UCSD-AML1 (cell line): ENCODE results near the gene ARRDC5.
"Not testable (repeated sequence)": the region's sequence is repeated elsewhere in the genome, so short reads cannot be mapped to it uniquely, and the experiment has no call there.

Experiments
- DNase-seq: peaks from one replicate; lab custom pipeline; 2025; ENCODE audit not compliant: unreplicated experiment; lab: John Stamatoyannopoulos, UW

The ARRDC5 gene

GRCh38 chr19:4871711-4872110 lies 31.0 kb downstream of the ARRDC5 start:
- DNase-seq = no peak

DNA sequence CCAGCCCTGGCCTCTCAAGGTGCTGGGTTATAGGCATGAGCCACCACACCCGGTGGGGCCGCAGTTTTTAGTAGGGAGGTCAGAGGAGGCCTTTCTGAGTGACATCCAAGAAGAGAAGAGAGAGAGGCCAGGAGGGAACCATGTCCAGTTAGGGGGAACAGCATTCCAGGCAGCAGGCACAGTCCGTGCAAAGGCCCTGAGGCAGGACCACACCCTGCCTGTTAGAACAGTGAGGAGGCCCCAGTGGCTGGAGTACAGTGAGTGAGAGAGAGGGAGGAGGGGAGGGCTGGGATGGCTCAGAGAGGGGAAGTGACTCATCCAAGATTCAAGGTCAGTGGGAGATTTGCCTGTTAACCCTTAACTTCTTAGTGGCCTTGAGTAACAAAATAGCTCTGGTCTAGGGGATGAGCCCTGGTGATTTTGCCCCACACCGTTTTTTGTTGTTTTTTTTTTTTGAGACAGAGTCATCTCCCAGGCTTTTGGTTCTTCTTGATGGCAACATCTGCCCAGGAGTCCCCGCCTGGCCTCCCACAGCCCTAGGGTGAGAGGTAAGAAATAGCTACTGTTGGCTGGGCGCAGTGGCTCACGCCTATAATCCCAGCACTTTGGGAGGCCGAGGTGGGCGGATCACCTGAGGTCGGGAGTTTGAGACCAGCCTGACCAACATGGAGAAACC lies 32.5 kb downstream of the ARRDC5 start:
- DNase-seq = peak; percentile 57

- DNase-seq = no peak
These were observed 34.3 kb downstream of the ARRDC5 start for GRCh38 chr19:4868286-4868834.

- DNase-seq = peak; percentile 95
These were observed 35.0 kb downstream of the ARRDC5 start, which contains the start of gene PLIN3 for GRCh38 chr19:4867534-4868285. Gene PLIN3, minus strand, starts transcription at chr19:4867667. Its CDS starts 6,273 bp downstream, at chr19:4861394.

GRCh38 chr19:4866595-4867424 lies 35.9 kb downstream of the ARRDC5 start:
- peak; percentile 72 for DNase-seq

DNA sequence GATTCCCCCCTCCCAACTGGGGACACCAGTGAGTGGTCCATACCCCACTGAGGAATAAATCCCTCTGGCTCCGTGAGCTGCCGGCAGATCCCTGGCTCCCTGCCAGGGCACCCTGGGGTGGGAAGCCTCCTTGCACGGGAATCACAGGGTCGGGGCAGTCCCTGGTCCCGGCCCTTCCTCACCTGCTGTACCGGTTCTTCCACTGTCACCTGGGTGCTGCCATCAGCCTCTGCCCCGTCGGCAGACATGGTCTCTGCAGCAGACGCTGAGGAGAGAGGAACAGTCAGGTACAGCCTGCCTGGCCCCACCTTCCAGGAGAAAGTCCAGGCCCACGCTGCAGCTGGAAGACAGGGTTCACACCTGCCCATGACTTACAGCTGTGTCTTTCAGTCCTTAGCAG lies 41.5 kb downstream of the ARRDC5 start:
- no peak for DNase-seq

DNA sequence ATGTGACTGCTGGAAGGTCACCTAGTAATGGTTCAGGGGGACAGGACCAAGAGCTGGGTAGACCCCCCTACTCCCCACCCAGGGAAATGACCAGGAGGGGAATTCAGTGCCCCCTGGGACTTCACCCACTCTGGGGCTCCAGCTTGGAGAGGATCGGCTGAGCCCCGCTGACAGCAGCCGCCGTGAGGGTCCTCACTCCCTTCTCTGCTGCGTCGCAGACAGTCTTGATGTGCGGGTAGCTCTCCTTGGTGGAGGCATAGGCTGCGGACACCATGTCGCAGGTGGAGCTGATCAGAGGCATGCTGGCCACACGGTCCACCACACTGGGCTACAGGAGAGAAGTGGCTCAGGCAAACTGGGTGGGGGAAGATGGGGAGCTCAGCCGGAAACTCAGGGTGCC lies 43.0 kb downstream of the ARRDC5 start:
- DNase-seq = no peak

DNA sequence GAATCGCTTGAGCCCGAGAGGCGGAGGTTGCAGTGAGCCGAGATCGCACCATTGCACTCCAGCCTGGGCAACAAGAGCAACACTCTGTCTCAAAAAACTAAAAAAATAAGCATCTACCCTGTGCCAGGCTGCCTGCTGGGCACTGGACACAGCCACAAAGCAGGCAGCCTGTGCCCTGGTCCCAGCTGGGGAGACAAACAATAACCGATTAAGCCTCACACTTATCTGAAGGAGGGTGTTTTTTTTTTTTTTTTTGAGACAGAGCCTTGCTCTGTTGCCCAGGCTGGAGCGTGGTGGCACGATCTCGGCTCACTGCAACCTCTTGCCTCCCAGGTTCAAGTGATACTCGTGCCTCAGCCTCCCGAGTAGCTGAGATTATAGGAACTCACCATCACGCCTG lies 46.2 kb downstream of the ARRDC5 start:
- not testable (repeated sequence) for DNase-seq

GRCh38 chr19:4853506-4853905 lies 49.2 kb downstream of the ARRDC5 start:
- not testable (repeated sequence) for DNase-seq

DNA sequence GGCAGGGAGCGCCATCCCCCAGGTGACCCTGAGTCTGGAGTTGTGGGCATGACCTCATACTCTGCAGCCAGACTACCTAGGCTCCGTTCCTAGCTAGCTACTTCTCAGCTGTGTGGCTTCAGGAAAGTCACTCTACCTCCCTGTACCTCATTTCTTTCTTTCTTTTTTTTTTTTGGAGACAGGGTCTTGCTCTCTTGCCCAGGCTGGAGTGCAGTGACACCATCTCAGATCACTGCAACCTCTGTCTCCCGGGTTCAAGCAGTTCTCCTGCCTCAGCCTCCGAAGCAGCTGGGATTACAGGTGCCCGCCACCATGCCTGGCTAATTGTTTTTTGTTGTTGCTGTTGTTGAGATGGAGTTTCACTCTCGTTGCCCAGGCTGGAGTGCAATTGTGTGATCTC lies 50.2 kb downstream of the ARRDC5 start:
- DNase-seq = no peak

DNA sequence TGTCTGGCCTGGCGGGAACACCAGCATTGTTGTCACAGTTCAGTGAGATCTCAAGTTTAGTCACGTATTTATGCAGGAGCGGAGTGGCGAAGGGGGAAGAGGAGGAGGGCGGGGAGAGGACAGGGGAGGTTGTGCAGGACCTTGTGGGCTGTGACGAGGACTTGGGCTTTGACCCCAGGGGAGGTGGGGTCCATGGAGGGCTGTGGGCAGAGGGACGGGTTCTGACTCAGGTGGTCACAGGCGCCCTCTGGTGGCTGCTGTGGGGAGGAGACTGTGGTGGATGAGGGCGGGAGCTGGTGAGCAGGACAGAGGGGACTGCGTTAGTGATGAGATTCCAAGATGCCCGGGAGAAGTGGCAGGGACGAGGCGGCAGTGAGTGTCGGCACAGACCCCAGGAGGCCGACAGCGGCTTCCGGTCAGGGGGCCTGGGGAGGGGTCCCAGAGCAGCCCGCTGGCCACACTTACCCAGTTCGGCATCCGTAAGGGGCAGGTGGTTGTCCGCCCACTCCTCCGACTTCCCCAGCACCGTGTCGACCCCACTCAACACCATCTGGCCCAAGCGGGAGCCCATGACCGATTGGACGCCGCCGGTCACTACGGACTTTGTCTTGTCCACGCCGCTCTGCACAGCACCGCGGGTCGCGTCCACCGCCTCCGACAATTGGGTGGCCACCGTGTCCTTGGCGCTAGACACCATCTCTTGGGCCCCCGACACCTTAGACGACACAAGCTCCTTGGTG lies 51.0 kb downstream of the ARRDC5 start:
- DNase-seq = peak; percentile 48

DNA sequence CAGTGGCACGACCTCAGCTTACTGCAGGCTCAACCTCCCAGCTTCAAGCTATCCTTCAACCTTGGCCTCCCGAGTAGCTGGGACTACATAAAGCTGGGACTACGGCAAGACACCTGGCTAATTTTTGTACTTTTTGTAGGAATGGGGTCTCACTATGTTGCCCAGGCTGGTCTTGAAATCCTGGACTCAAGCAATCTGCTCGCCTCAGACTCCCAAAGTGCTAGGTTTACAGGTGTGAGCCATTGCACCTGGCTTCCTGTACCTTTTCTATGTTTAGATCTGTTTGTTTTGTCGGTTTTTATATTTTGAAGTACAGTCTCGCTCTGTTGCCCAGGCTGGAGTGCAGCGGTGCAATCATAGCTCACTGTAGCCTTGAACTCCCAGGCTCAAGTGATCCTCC lies 53.7 kb downstream of the ARRDC5 start:
- no peak for DNase-seq

DNA sequence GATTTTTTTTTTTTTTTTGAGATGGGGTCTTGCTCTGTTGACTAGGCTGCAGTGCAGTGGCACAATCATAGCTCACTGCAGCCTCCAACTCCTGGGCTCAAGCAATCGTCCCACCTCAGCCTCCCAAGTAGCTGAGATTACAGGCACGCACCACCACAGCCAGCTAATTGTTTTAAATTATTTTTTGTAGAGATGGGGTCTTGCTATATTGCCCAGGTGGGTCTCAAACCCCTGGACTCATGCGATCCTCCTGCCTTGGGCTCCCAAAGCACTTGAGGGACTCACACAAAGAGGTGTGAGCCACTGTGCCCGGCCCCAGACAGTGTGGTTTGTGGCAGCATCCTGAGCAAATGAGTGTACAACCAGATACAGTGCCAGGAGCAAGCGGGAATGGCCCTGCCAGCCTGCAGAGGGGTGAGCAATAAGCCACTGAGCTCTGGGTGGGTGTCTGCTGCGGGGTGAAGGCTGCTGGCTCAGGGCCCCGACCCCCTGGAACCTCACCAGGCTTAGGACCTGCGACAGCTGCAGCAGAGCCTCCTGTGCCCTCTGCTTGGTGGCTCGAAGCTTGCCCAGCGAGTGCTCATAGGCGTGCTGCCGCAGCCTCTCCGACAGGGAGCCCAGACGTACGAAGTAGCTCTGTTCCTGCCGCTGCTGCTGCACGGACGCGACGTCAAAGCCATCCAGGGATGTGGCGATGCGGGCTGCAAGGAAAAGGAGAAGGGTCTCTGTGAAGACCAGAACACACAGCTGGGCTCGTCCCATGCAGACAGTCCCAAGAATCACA lies 55.3 kb downstream of the ARRDC5 start:
- DNase-seq = no peak

DNA sequence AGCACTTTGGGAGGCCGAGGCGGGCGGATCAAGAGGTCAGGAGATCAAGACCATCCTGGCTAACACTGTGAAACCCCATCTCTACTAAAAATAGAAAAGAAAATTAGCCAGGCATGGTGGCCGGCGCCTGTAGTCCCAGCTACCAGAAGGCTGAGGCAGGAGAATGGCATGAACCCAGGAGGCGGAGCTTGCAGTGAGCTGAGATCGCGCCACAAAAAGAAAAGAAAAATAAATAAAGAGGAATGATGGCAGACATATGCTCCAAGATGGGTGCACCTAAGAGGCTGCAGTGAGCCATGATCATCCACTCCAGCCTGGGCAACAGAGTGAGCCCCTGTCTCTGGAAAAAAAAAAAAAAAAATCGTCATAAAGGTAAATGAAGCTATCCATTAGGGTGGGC lies 56.7 kb downstream of the ARRDC5 start:
- DNase-seq = not testable (repeated sequence)

GRCh38 chr19:4844348-4845179 lies 58.1 kb downstream of the ARRDC5 start:
- DNase-seq = no peak

GRCh38 chr19:4843647-4843965 lies 59.1 kb downstream of the ARRDC5 start:
- DNase-seq = no peak
